NT2/D1 (cell line): ENCODE measurements around the gene PRICKLE3.

Source experiments
- YY1 ChIP-seq: IDR thresholded peaks from 2 replicates; pipeline ENCODE4 v1.6.1; 2011; ENCODE audit not compliant: insufficient read length, insufficient read depth
- ZNF274 ChIP-seq: IDR thresholded peaks from 2 replicates; pipeline ENCODE4 v1.6.1; 2011; ENCODE audit warnings: mild to moderate bottlenecking, low read depth, low read length

DNA sequence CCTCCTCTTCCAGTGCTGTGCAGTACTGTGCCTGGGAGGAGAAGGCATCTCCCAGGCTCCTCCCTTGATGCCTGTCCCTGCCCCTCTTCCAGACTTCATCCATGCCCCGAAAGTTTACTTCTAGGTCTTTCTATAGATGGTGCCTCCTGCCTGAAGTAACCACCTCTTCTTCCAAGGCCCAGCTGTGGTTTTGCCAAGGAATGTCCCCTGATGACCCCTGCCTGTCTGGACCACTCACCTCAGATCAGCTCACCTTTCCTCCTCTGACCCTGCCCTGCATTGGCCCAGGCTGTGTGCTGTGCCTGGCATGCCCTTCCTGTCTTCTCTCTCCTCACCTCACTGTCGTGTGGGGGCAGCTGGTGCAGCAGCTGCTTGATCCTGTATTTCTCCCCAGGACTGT, 6.8 kb downstream of the PRICKLE3 start:
- TF ChIP-seq ZNF274: no peak
- TF ChIP-seq YY1: no peak
